Sigmoid colon (tissue), 3 donors: Measurements from ENCODE around the gene HACD3.

Experiments
- CTCF ChIP-seq, 4 experiments: fragments of 450-650 bp in 3 of 4; fragments of 200-600 bp in 1 of 4; IDR thresholded peaks; one replicate each; pipeline ENCODE4 v1.5.1; 2016 to 2019; ENCODE audit warnings: antibody characterized with exemption in 4 of 4, mild to moderate bottlenecking in 3 of 4, moderate library complexity in 2 of 4
- POLR2A ChIP-seq, 2 donors: fragments of 450-650 bp; IDR thresholded peaks; one replicate each; pipeline ENCODE4 v1.6.1; 2016; ENCODE audit warnings: antibody characterized with exemption in 2 of 2, mild to moderate bottlenecking in 2 of 2, moderate library complexity in 2 of 2

- TF ChIP-seq CTCF (IDR thresholded peaks at IDR 0.05) (no peak), POLR2A (IDR thresholded peaks at IDR 0.05) (no peak)
Observed at GRCh38 chr15:65577129-65577996, 47.1 kb downstream of the HACD3 start.
